ENCODE measurements around the gene CYTH1.

DNA sequence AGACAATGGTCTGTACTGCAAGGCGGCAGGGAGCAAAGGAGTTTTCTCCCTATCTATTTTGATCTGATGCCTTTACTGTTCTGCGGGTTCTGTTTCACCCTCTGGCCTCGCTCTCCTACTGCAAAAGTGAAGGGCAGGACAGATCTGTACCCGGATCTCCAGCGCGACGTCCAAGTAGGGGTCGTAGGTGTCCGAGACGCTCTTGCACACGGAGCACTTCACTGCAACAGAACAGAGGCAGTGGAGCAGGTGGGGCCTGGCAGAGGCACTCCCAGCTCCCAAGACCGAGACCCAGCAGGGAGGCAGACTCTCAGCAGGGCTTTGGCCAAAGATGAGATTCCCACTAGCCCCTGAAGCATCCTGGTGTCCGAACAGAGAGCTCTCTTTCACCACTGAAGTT is 38.8 kb upstream of the CYTH1 start:
- TF ChIP-seq EP300 (IDR thresholded peaks at IDR 0.05; ENCODE audit: borderline replicate concordance), result no peak
- no peak for TF ChIP-seq CREB1 (IDR thresholded peaks at IDR 0.05; ENCODE audit: low read depth)

Data from Ishikawa (cell line).